Small intestine (tissue), 7 donors: ENCODE measurements around the gene PRKCE. TPM values are rescaled to one million over a fixed set of nuclear protein-coding genes. Genes with fewer than 3 reads are reported as not detected.
A peak's percentile ranks its signal among the peaks of the same experiment; 100 is the strongest.
"Not testable (repeated sequence)": the region's sequence is repeated elsewhere in the genome, so short reads cannot be mapped to it uniquely, and the experiment has no call there.

Experiments used
- DNase-seq, 2 donors: peaks; one replicate each; pipeline versions ENCODE4 v3.0.0 to v3.0.0-alpha.2; 2013
- FAIRE-seq: peaks from 2 replicates; lab custom pipeline; 2012; peaks lifted over from hg19 to GRCh38; lab: Jason Lieb, UNC
- H3K27ac ChIP-seq, 3 donors: one replicate each; pipeline ENCODE4 v1.5.1; 2013; ENCODE audit warnings: low read length in 2 of 3, mild to moderate bottlenecking in 2 of 3, control low read depth in 1 of 3, inconsistent platforms in 1 of 3, low read depth in 1 of 3, moderate library complexity in 1 of 3
- H3K27me3 ChIP-seq, 3 donors: one replicate each; pipeline ENCODE4 v1.6.1; 2013; ENCODE audit warnings: low read length in 3 of 3, inconsistent platforms in 1 of 3; ENCODE audit not compliant: control insufficient read depth in 3 of 3, insufficient read depth in 3 of 3
- H3K36me3 ChIP-seq, 3 donors: one replicate each; pipeline ENCODE4 v1.6.1; 2013; ENCODE audit warnings: low read length in 3 of 3, inconsistent platforms in 1 of 3, low read depth in 1 of 3, mild to moderate bottlenecking in 1 of 3, moderate library complexity in 1 of 3; ENCODE audit not compliant: control insufficient read depth in 3 of 3, insufficient read depth in 2 of 3
- H3K4me1 ChIP-seq, 3 donors: one replicate each; pipeline ENCODE4 v1.6.1; 2013; ENCODE audit warnings: low read length in 2 of 3, inconsistent platforms in 1 of 3, low read depth in 1 of 3, mild to moderate bottlenecking in 1 of 3, moderate library complexity in 1 of 3; ENCODE audit not compliant: control insufficient read depth in 3 of 3, insufficient read depth in 2 of 3
- H3K4me3 ChIP-seq, 3 donors: one replicate each; pipeline ENCODE4 v1.5.1; 2013; ENCODE audit warnings: low read length in 3 of 3, control low read depth in 1 of 3, inconsistent platforms in 1 of 3, low read depth in 1 of 3, mild to moderate bottlenecking in 1 of 3, moderate library complexity in 1 of 3
- H3K9me3 ChIP-seq, 2 donors: one replicate each; pipeline ENCODE4 v1.6.1; 2013; ENCODE audit warnings: low read depth in 1 of 2, low read length in 1 of 2; ENCODE audit not compliant: control insufficient read depth in 2 of 2, insufficient read depth in 1 of 2
- WGBS, 3 donors: extraction: QIAGEN DNeasy Blood & Tissue Kit; methylation state at CpG; one replicate each; pipeline ENCODE4 v1.1.7; 2013; 5-methylcytosine and 5-hydroxymethylcytosine counted together
- polyA plus RNA-seq, 4 donors: library from polyadenylated mRNA; stranded (reverse) in 3 of 4; unstranded in 1 of 4; fragments of 200-250 nt in 3 of 4; fragments of 120-200 nt in 1 of 4; gene quantifications; one replicate each; pipeline versions ENCODE4 v1.2.1 to v1.2.3, GENCODE V29; 2013
- donor health status: healthy with polysubstance abuse.
- donor health status: control.
- donor health status: control.
- donor health status: Bipolar disorder and iron deficiency.
- donor health status: healthy.

PRKCE gene
- polyA plus RNA-seq, 4 donors, result 2.2 to 7.1 (median 5.4) TPM

DNA sequence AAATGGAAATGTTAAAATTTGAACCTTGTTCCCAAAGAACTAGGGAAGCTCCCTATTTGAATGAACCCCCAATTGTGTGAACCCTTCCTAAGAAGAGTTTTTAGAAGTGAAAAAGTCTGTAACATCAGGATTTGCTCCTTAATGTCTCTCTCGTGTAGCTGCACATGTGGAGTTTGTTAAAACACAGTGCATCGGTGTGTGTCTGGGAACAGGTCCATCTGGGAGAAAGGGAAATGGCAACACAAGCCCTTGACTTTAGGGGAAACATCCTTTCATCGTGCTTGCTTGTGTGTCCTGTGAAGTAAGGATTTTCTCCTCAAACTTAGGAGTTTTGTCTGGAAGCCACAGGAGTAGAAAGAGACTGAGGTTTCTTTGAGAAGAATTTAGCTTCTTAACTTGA lies 203.9 kb downstream of the PRKCE start:
- Histone ChIP-seq H3K9me3 (no peaks in the 10 kb centered on the region), H3K4me1 (peaks cover 1 to 4% (median 2%) of the 10 kb centered on the region in 3 donors), H3K36me3 (peaks cover 0 to 5% (median 0%) of the 10 kb centered on the region in 3 donors), H3K27me3 (no peaks in the 10 kb centered on the region), H3K4me3 (no peak overlapping the region), H3K27ac (no peak overlapping the region)
- FAIRE-seq, result no peak
- WGBS, 3 donors, result 60 to 77% (median 76%) methylated on average over 3 of the region's 3 CpGs
- no peak for DNase-seq

DNA sequence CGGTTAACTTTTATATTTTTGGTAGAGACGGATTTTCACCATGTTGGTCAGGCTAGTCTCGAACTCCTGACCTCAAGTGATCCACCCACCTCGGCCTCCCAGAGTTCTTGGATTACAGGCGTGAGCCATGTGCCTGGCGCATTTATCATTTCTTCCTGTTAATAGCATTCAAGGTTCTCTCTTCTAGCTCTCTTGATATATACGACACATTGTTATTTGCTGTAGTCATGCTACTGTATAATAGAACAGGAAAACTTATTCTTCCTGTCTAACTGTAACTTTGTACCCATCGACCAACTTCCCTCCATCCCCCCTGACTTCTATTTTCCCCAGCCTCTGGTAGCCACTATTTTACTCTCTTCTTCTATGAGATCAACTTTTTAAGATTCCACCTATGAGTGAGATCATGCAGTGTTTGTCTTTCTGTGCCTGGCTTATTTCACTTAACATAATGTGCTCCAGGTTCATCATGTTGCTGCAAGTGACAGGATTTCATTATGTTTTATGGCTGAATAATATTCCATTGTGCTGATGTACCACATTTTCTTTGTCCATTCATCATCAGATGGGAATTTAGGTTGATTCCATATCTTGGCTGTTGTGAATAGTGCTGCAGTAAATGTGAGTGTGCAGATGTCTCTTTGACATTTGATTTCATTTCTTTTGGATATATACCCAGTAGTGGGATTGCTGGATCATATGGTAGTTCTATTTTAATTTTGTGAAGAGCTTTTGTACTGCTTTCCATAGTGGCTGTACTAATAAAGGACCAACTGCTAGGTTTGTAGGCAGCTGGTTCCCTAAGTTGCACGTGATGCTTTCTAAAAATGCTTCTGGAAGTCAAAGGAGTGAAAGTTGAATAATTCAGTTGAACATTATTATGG lies 205.2 kb downstream of the PRKCE start:
- Histone ChIP-seq H3K4me3 (no peak overlapping the region), H3K27ac (no peak overlapping the region), H3K36me3 (peaks cover 0 to 4% (median 0%) of the 10 kb centered on the region in 3 donors), H3K4me1 (peaks cover 5 to 9% (median 8%) of the 10 kb centered on the region in 3 donors), H3K9me3 (no peaks in the 10 kb centered on the region), H3K27me3 (no peaks in the 10 kb centered on the region)
- DNase-seq (no peak), FAIRE-seq (no peak)
- WGBS, 3 donors, result 85 to 91% (median 86%) methylated on average over 9 of the region's 9 CpGs

GRCh38 chr2:45857275-45857609 lies 205.8 kb downstream of the PRKCE start:
- H3K27me3 ChIP-seq, result no peaks in the 10 kb centered on the region
- peaks cover 5 to 9% (median 8%) of the 10 kb centered on the region in 3 donors for H3K4me1 ChIP-seq
- no peak overlapping the region for H3K4me3 ChIP-seq
- H3K27ac ChIP-seq, result no peak overlapping the region
- FAIRE-seq (no peak), DNase-seq (no peak)
- no peaks in the 10 kb centered on the region for H3K36me3 ChIP-seq
- H3K9me3 ChIP-seq, result no peaks in the 10 kb centered on the region
- WGBS, 3 donors, result 75 to 96% (median 88%) methylated on average over 4 of the region's 4 CpGs

DNA sequence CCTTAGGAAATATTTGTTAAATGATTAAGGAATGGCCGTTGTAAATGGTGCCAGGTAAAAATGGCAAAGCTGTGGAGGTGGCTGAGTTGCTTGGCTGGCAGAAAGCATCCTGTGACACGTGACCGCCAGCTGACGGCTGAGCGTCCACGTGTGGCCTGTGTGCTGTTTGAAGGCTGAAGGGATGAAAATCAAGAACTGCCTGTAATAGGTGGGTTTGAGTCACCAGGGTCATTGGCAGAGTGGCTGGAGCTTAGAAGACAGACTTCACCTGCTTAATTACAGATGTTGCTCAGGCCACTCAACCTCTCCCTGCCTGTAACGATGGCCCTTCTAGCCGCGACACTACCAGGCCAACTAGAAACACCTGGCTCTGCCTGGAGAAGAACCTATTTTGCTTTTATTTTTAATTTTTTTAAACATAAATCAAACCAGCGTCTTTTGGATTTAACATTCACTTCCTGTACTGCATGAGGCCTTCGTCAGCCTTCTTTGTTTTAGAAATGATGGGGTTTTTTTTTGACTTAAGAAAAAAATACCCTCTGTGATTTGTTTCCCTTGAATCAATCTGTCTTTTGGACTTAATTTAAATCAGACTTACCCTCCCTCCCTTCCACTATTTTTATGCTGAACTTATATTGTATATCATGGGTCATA lies 206.5 kb downstream of the PRKCE start:
- Histone ChIP-seq H3K27ac (no peak overlapping the region), H3K4me3 (no peak overlapping the region), H3K9me3 (no peaks in the 10 kb centered on the region), H3K27me3 (no peaks in the 10 kb centered on the region), H3K36me3 (peaks cover 0 to 2% (median 0%) of the 10 kb centered on the region in 3 donors), H3K4me1 (peaks cover 5 to 9% (median 8%) of the 10 kb centered on the region in 3 donors)
- no peak for FAIRE-seq
- 81 to 90% (median 82%) methylated on average over 11 of the region's 11 CpGs for WGBS, 3 donors
- DNase-seq, result no peak

GRCh38 chr2:45858872-45859271 lies 207.4 kb downstream of the PRKCE start:
- not testable (repeated sequence) for H3K4me1 ChIP-seq, DNase-seq, H3K27ac ChIP-seq, FAIRE-seq, H3K4me3 ChIP-seq, H3K9me3 ChIP-seq, H3K36me3 ChIP-seq, H3K27me3 ChIP-seq
- 76 to 87% (median 77%) methylated on average over 5 of the region's 5 CpGs for WGBS, 3 donors

DNA sequence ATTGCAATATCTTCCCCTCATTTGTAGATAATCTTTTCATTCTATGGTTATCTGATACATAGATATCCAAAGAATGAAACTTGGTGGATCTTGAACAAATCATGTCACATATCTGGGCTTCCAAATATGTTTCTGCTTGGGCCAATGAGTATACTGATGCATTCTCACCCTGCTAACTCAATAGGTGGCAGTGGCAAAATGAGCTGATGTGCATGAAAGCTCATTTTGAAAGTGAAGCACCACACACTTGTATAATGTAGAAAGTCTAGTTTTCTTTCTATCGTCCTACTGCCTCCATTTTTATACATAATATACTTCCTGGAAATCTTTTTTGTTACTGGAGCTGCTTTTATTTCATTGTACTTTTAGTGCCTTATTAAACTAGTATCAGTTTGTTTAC lies 208.2 kb downstream of the PRKCE start:
- H3K36me3 ChIP-seq, result peaks cover 0 to 2% (median 0%) of the 10 kb centered on the region in 3 donors
- no peaks in the 10 kb centered on the region for H3K9me3 ChIP-seq
- H3K4me3 ChIP-seq, result no peak overlapping the region
- peaks cover 5 to 9% (median 8%) of the 10 kb centered on the region in 3 donors for H3K4me1 ChIP-seq
- no peaks in the 10 kb centered on the region for H3K27me3 ChIP-seq
- no peak for FAIRE-seq
- no peak for DNase-seq
- no peak overlapping the region for H3K27ac ChIP-seq
- WGBS, 3 donors, result 53 to 68% (median 66%) methylated on average over 1 of the region's 1 CpG

DNA sequence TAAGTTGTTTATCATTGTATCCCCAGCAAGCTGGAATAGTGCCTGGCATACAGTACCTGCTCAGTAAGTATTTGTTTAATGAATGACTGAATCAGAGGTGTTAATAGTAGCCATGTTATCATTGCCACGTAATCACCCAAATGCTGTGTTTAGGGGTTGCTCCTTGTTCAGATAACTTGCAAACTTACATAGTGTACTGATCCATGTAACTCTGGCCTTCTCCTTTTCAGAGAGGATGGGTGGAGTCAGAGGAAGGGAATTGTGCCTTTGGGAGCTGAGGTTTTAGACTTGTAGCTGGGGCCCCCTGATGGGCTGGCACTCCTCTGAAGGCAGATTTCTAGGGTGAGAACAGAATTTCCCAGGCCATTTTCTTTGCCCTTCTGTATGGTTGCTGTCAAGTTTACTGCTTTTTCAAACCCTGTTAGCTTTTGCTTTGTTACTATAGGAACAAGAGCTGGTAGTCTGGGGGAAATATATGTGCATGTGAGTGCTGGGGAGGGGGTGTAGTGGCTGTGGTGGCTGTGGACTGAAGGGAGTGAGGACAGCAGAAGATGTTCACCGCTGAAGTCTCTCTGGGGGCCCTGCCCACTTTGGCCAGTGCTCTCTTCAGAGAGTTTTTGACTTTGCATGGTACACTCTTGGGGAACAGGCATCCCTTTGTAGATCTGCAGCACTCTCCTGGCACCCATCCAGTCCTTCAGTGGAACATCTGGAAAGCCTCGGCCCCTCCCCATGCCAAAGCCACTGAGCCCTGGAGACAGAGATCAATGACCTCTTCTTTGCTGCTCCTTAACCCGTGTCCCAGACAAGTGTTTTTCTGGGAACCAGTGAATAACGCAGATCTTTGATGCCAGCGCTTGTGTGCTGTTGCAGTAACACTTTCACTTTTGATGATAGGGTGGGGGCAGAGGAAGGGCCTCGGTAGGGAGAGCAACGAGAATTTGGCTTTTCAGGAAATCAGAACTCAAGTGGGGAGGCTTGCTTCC lies 209.0 kb downstream of the PRKCE start:
- peak; percentile 35 to 37 for DNase-seq
- no peak overlapping the region for H3K4me3 ChIP-seq
- peaks cover 0 to 2% (median 0%) of the 10 kb centered on the region in 3 donors for H3K36me3 ChIP-seq
- peak overlapping the region in 2 of 3 donors; percentile 31 to 36 for H3K27ac ChIP-seq
- H3K27me3 ChIP-seq, result no peaks in the 10 kb centered on the region
- no peaks in the 10 kb centered on the region for H3K9me3 ChIP-seq
- peaks cover 5 to 9% (median 8%) of the 10 kb centered on the region in 3 donors for H3K4me1 ChIP-seq
- WGBS, 3 donors, result 4 to 10% (median 10%) methylated on average over 8 of the region's 8 CpGs
- FAIRE-seq, result no peak

DNA sequence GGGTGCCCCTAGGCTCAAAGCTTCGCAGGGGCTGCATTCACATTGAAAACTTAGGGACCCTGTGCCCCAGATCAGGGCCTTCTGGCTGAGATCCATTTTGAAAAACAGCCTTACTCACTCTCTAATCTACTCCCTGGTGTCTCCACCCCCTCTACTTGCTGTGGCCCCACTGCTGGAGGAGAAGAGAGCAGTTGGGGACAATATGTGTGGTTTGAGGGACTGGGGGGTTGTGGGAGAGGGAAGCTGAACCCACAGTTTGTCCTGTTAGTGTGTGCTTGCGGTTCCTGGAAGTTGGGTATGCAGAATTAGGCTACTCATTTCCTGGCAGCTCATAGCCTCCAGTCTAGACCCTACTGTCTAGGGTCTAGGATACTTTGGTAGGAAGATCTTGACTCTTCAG lies 211.4 kb downstream of the PRKCE start:
- H3K27me3 ChIP-seq, result no peaks in the 10 kb centered on the region
- DNase-seq, result no peak
- H3K36me3 ChIP-seq, result peaks cover 0 to 2% (median 0%) of the 10 kb centered on the region in 3 donors
- no peak for FAIRE-seq
- H3K27ac ChIP-seq, result no peak overlapping the region
- no peak overlapping the region for H3K4me3 ChIP-seq
- WGBS, 3 donors, result 42 to 76% (median 71%) methylated on average over 2 of the region's 2 CpGs
- peaks cover 0 to 2% of the 10 kb centered on the region in 2 donors for H3K9me3 ChIP-seq
- H3K4me1 ChIP-seq, result peaks cover 5 to 9% (median 8%) of the 10 kb centered on the region in 3 donors
